Breast epithelium (tissue), 4 donors: ENCODE results near the gene ZSWIM6. TPM values are rescaled to one million over a fixed set of nuclear protein-coding genes. Genes with fewer than 3 reads are reported as not detected.

Experiments
- DNase-seq, 2 donors: peaks; one replicate each; pipeline ENCODE4 v3.0.0-alpha.2; 2019; ENCODE audit warnings: low spot score in 2 of 2
- H3K27ac ChIP-seq, 2 donors: fragments of 200-600 bp; sonication (generic) in 1 of 2; one replicate each; pipeline ENCODE4 v1.5.1; 2016 to 2019; ENCODE audit warnings: mild to moderate bottlenecking in 1 of 2
- H3K27me3 ChIP-seq, 2 donors: fragments of 200-600 bp; sonication (generic) in 1 of 2; one replicate each; pipeline versions ENCODE4 v1.5.1 to v1.6.0; 2017 to 2019; ENCODE audit warnings: control low read depth in 1 of 2, mild to moderate bottlenecking in 1 of 2
- H3K36me3 ChIP-seq: fragments of 200-600 bp; one replicate; pipeline ENCODE4 v1.5.1; 2019
- H3K4me1 ChIP-seq, 2 donors: fragments of 200-600 bp; sonication (generic); one replicate each; pipeline ENCODE4 v1.5.1; 2016 to 2019; ENCODE audit warnings: control low read depth in 1 of 2
- H3K4me3 ChIP-seq, 3 donors: fragments of 200-600 bp; sonication (generic); 1 replicate in 2 of 3; 2 replicates in 1 of 3; pipeline ENCODE4 v1.5.1; 2016 to 2019; ENCODE audit warnings: mild to moderate bottlenecking in 3 of 3, moderate library complexity in 2 of 3
- H3K9me3 ChIP-seq, 2 donors: fragments of 200-600 bp; sonication (generic) in 1 of 2; one replicate each; pipeline ENCODE4 v1.5.1; 2016 to 2019; ENCODE audit warnings: control low read depth in 1 of 2
- POLR2A ChIP-seq: fragments of 450-650 bp; IDR thresholded peaks from one replicate; pipeline ENCODE4 v1.6.1; 2016; ENCODE audit warnings: antibody characterized with exemption, mild to moderate bottlenecking, moderate library complexity
- POLR2AphosphoS5 ChIP-seq, 3 donors: sonication (generic); formaldehyde crosslinking; IDR thresholded peaks; one replicate each; pipeline ENCODE4 v1.6.1; 2017; ENCODE audit warnings: antibody characterized with exemption in 3 of 3
- intact Hi-C: fragments of 100-400 bp; cut with DNase I; formaldehyde crosslinking; loops from one replicate; pipeline ENCODE4 v1.15.1; 2023; ENCODE audit warnings: low total_unique reads
- total RNA-seq, 3 donors: library from RNA; depleted of rRNA; stranded (reverse); fragments of >200 nt; gene quantifications; one replicate each; pipeline ENCODE4 v1.1.0, GENCODE V29; 2016
- TF ChIP-seq, protein P1 (sequence below), 3 donors: fragments of 450-650 bp; IDR thresholded peaks; one replicate each; pipeline ENCODE4 v1.5.1; 2016 to 2017; ENCODE audit warnings: antibody characterized with exemption in 3 of 3, mild to moderate bottlenecking in 3 of 3, moderate library complexity in 3 of 3

ZSWIM6 gene
- total RNA-seq, 3 donors from 2014 or later = 10.2 to 16.8 (median 11.2) TPM

GRCh38 chr5:61299261-61299681 is 32.8 kb upstream of the ZSWIM6 start:
- H3K36me3 ChIP-seq = no peaks in the 10 kb centered on the region
- TF ChIP-seq, protein P1, sequence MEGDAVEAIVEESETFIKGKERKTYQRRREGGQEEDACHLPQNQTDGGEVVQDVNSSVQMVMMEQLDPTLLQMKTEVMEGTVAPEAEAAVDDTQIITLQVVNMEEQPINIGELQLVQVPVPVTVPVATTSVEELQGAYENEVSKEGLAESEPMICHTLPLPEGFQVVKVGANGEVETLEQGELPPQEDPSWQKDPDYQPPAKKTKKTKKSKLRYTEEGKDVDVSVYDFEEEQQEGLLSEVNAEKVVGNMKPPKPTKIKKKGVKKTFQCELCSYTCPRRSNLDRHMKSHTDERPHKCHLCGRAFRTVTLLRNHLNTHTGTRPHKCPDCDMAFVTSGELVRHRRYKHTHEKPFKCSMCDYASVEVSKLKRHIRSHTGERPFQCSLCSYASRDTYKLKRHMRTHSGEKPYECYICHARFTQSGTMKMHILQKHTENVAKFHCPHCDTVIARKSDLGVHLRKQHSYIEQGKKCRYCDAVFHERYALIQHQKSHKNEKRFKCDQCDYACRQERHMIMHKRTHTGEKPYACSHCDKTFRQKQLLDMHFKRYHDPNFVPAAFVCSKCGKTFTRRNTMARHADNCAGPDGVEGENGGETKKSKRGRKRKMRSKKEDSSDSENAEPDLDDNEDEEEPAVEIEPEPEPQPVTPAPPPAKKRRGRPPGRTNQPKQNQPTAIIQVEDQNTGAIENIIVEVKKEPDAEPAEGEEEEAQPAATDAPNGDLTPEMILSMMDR (IDR thresholded peaks at IDR 0.05) = no peak
- no peak for TF ChIP-seq POLR2AphosphoS5 (IDR thresholded peaks at IDR 0.05)
- TF ChIP-seq POLR2A = no peak
- no peaks in the 10 kb centered on the region for H3K27me3 ChIP-seq
- H3K4me1 ChIP-seq = peaks cover 0 to 6% of the 10 kb centered on the region in 2 donors
- intact Hi-C loops = no loop called here
- no peak overlapping the region for H3K27ac ChIP-seq
- H3K4me3 ChIP-seq = no peak overlapping the region
- no peaks in the 10 kb centered on the region for H3K9me3 ChIP-seq
- peak in 1 of 2 donors; percentile 58 for DNase-seq

DNA sequence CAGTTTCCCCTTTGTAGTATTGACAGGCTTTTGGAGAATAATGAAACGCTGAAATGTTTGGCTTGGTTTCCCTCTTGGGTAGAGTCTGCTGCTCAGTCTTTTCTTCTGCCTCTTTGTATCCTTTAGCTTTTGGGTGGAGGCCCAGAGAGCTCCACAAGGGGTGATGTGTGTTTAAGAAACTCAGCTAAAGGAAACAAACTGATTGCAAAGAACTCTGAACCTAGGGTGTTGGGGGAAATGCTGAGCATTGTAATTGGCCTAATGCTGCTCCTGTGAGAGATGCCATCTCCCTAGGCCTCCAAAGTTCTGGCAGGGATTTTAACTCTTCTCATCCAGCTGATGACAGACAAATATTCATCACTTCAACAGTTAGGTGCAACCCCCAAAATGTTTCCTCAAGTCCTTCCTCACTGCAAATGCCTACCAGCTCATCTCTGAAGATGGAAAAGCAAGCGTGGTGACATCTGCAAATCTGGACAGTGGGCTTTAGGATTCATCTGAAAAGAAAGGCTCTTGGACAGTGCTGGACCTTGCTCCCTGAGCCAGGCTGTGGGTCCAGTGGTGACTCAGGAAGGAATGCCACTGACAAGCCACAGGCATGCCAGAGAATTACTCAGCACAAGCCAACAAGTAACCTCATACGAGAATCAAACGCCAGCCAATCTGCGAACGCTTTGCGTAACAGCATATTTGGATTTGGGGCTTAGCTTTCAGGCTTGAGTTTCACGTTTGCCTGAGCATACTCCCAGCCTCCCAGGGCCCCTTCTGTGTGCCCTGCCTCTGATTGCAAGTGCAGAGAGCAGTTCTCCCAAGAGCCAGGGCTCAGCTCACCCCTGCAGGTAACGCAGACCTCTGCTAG is 30.5 kb upstream of the ZSWIM6 start:
- peak overlapping the region in 1 of 2 donors; percentile 60 for H3K27ac ChIP-seq
- DNase-seq = peak; percentile 61 to 86
- no peaks in the 10 kb centered on the region for H3K27me3 ChIP-seq
- TF ChIP-seq POLR2A (no peak), POLR2AphosphoS5 (IDR thresholded peaks at IDR 0.05) (peak in 1 of 3 donors; percentile 35)
- TF ChIP-seq, protein P1 (IDR thresholded peaks at IDR 0.05) = no peak
- peaks cover 0 to 6% of the 10 kb centered on the region in 2 donors for H3K4me1 ChIP-seq
- no peaks in the 10 kb centered on the region for H3K9me3 ChIP-seq
- H3K36me3 ChIP-seq = no peaks in the 10 kb centered on the region
- H3K4me3 ChIP-seq = no peak overlapping the region
- intact Hi-C loops = no loop called here

GRCh38 chr5:61302200-61302563 is 29.9 kb upstream of the ZSWIM6 start:
- no peaks in the 10 kb centered on the region for H3K27me3 ChIP-seq
- no peaks in the 10 kb centered on the region for H3K9me3 ChIP-seq
- H3K4me3 ChIP-seq = no peak overlapping the region
- TF ChIP-seq POLR2AphosphoS5 (IDR thresholded peaks at IDR 0.05) (no peak), POLR2A (no peak)
- TF ChIP-seq, protein P1 (IDR thresholded peaks at IDR 0.05) = no peak
- intact Hi-C loops = no loop called here
- no peaks in the 10 kb centered on the region for H3K36me3 ChIP-seq
- peaks cover 0 to 6% of the 10 kb centered on the region in 2 donors for H3K4me1 ChIP-seq
- peak overlapping the region in 1 of 2 donors; percentile 60 for H3K27ac ChIP-seq
- no peak for DNase-seq

DNA sequence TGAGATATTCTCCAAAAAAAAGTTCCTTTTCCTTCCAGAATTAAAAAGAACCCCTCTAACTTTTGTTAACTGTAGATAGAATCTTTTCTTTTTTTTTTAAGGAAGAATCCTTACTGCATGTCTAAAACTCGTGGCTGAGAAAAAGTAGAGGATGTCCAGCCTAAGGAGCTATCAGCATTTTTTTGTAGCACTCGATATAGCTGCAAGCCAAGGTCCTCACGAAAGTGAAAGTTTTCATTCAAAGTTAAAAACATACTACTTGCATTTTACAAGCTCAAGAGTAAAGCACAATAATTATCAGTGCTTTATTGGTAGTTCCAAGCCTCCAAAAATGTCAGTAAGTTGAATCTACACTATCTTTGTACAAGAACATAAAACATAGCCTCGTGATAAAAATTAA is 28.7 kb upstream of the ZSWIM6 start:
- no peak for DNase-seq
- peaks cover 0 to 6% of the 10 kb centered on the region in 2 donors for H3K4me1 ChIP-seq
- no peaks in the 10 kb centered on the region for H3K36me3 ChIP-seq
- intact Hi-C loops = no loop called here
- no peaks in the 10 kb centered on the region for H3K9me3 ChIP-seq
- H3K4me3 ChIP-seq = no peak overlapping the region
- H3K27me3 ChIP-seq = no peaks in the 10 kb centered on the region
- TF ChIP-seq, protein P1 (IDR thresholded peaks at IDR 0.05) = no peak
- TF ChIP-seq POLR2AphosphoS5 (IDR thresholded peaks at IDR 0.05) = no peak
- TF ChIP-seq POLR2A = no peak
- no peak overlapping the region for H3K27ac ChIP-seq
